SH-SY5Y (cell line): Measurements from ENCODE around the gene UBN2.

ENCODE experiments used
- GATA2 ChIP-seq: IDR thresholded peaks from 2 replicates; pipeline ENCODE4 v1.6.1; 2011; ENCODE audit warnings: mild to moderate bottlenecking, low read depth, low read length
- GATA3 ChIP-seq: IDR thresholded peaks from 2 replicates; pipeline ENCODE4 v1.6.1; 2011; ENCODE audit warnings: low read depth, mild to moderate bottlenecking, low read length, moderate library complexity

The UBN2 gene

GRCh38 chr7:139230484-139230773 is 608 bp upstream of the UBN2 start:
- TF ChIP-seq GATA2 = no peak

- TF ChIP-seq GATA2 = no peak
- TF ChIP-seq GATA3 = no peak
These were observed 708 bp downstream of the UBN2 start for GRCh38 chr7:139231513-139232376.

GRCh38 chr7:139232377-139232717 is 1.3 kb downstream of the UBN2 start:
- TF ChIP-seq GATA2 (no peak), GATA3 (no peak)

GRCh38 chr7:139232904-139233303 is 1.9 kb downstream of the UBN2 start:
- TF ChIP-seq GATA2 (no peak), GATA3 (no peak)

GRCh38 chr7:139241258-139241657 is 10.2 kb downstream of the UBN2 start:
- TF ChIP-seq GATA2 = no peak
- TF ChIP-seq GATA3 = no peak

- TF ChIP-seq GATA2 (no peak), GATA3 (no peak)
These were observed 11.8 kb downstream of the UBN2 start for GRCh38 chr7:139242741-139243281.

- no peak for TF ChIP-seq GATA2
- TF ChIP-seq GATA3 = no peak
These were observed 14.4 kb downstream of the UBN2 start for GRCh38 chr7:139245401-139245800.

GRCh38 chr7:139246494-139246893 is 15.5 kb downstream of the UBN2 start:
- no peak for TF ChIP-seq GATA3
- no peak for TF ChIP-seq GATA2

GRCh38 chr7:139246905-139247304 is 15.9 kb downstream of the UBN2 start:
- TF ChIP-seq GATA3 (no peak), GATA2 (no peak)

GRCh38 chr7:139249179-139249810 is 18.3 kb downstream of the UBN2 start:
- TF ChIP-seq GATA2 (no peak), GATA3 (no peak)

- TF ChIP-seq GATA3 = no peak
- TF ChIP-seq GATA2 = no peak
These were observed 21.4 kb downstream of the UBN2 start for GRCh38 chr7:139252451-139252850.

GRCh38 chr7:139254281-139254680 is 23.2 kb downstream of the UBN2 start:
- no peak; the same call in 1 of the 2 replicates for TF ChIP-seq GATA2

GRCh38 chr7:139254728-139255127 is 23.7 kb downstream of the UBN2 start:
- TF ChIP-seq GATA2 = no peak
- no peak for TF ChIP-seq GATA3

GRCh38 chr7:139255290-139255689 is 24.3 kb downstream of the UBN2 start:
- TF ChIP-seq GATA2 (no peak), GATA3 (no peak)

- TF ChIP-seq GATA2 = no peak
- TF ChIP-seq GATA3 = no peak
These were observed 28.1 kb downstream of the UBN2 start for GRCh38 chr7:139259142-139259541.

- TF ChIP-seq GATA3 = no peak
- no peak for TF ChIP-seq GATA2
These were observed 33.2 kb downstream of the UBN2 start for GRCh38 chr7:139264220-139264619.
